ENCODE measurements around the gene LRRC73.

- no peak for TF ChIP-seq CTCF (IDR thresholded peaks at IDR 0.05 in 4 of 5, conservative IDR thresholded peaks at IDR 0.05 in 1 of 5)
- no peak for TF ChIP-seq POLR2A (IDR thresholded peaks at IDR 0.05)
Measured at GRCh38 chr6:43465948-43466347, 44.2 kb downstream of the LRRC73 start.

Measured in gastrocnemius medialis (tissue), 4 donors.